GM19240 (cell line): ENCODE data around the gene CUEDC1.
"Not testable (repeated sequence)": the region's sequence is repeated elsewhere in the genome, so short reads cannot be mapped to it uniquely, and the experiment has no call there.

Source experiments
- DNase-seq: peaks from one replicate; pipeline ENCODE4 v3.0.0; 2011; ENCODE audit warnings: low spot score; ENCODE audit not compliant: insufficient read length

Gene CUEDC1

GRCh38 chr17:57985675-57985974, 30.4 kb upstream of the CUEDC1 start:
- DNase-seq: no peak

DNA sequence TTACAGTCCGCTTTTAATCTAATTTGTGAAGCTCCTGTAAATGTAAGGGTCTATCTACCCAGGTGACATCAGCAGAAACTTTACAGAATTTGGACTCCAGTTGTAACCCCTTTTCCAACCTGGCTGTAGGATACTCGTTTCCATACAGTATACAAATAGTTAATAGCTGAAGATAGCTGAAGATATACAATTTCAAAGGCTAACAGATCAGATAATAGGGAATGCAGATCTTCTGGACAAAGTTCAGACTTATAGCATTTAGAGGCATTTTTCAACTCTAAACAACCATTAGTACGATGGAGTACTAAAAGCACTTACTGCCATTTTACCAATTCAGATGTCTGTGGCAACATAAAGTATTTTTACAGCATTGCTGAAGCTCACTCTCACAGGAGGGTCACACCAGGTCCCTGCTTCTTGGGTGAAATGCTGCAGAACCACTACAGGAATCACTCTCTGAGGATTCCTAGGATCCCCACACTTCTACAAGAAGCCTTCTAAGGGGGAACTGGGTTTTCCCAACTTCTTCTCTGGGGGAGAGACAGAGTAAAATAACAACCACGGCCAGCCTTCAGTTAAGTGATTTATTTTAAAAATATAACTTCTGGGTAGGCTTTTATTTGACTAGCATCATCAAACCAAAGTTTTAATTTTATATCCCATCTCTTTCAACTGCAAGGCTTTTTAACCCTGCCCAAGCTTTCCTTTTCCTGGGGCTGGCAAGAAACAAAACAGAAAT, 29.9 kb upstream of the CUEDC1 start:
- no peak for DNase-seq

GRCh38 chr17:57984261-57984890, 29.2 kb upstream of the CUEDC1 start:
- DNase-seq: no peak

- DNase-seq: no peak
Observed at GRCh38 chr17:57983446-57983845, 28.2 kb upstream of the CUEDC1 start.

DNA sequence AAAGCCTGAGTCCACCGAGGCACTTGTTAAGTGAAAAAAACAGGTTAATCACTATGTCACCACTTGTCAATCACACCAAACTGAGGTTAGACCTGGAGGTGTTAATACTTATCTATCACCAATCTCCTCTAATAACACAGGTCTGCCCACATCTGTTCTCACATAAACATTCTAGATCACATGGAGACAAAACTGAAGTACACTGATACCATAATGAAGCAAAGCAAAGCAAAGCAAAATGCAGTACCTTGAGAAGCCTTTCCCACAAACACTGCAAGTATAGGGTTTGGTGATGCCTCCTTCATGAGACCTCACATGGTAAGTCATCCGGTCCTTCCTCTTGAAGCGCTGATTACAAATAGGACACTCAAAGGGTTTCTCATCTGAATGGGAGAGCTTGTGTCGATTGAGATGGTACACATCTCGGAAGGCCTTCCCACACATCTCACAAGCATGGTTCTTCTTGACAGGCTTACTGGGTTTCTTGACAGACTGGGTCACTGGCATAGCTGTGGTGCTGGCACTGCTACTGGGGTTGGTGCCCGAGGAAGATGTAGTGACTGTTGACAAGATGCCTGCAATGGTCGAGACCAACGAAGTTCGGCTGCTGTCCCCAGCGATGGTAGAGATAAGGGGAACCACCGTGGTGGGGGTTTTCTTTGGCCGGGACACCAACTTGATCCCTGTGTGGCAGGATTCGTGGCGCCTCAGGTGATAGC, 27.4 kb upstream of the CUEDC1 start:
- no peak for DNase-seq

GRCh38 chr17:57980522-57980921, 25.3 kb upstream of the CUEDC1 start:
- DNase-seq: no peak

DNA sequence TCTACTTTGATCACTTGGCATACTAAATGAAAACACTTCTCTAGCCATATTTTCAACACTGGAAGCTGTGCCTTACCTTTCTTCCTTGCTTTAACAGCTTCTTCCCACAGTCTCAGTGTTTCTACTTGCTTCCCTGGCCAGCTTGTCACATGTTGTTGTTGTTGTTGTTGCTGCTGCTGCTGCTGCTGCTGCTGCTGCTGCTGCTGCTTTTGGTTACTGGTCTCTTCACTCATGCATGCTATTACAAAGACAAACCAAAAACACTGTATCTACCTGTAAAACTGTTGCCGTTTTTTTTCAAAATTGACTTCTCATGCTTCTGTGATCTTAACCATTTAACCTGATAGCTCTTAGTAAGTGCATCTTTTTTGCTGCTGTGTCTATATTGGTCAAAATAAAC, 23.9 kb upstream of the CUEDC1 start:
- DNase-seq: no peak

GRCh38 chr17:57976594-57976993, 21.4 kb upstream of the CUEDC1 start:
- no peak for DNase-seq

- DNase-seq: no peak
Observed at GRCh38 chr17:57975044-57975443, 19.8 kb upstream of the CUEDC1 start.

DNA sequence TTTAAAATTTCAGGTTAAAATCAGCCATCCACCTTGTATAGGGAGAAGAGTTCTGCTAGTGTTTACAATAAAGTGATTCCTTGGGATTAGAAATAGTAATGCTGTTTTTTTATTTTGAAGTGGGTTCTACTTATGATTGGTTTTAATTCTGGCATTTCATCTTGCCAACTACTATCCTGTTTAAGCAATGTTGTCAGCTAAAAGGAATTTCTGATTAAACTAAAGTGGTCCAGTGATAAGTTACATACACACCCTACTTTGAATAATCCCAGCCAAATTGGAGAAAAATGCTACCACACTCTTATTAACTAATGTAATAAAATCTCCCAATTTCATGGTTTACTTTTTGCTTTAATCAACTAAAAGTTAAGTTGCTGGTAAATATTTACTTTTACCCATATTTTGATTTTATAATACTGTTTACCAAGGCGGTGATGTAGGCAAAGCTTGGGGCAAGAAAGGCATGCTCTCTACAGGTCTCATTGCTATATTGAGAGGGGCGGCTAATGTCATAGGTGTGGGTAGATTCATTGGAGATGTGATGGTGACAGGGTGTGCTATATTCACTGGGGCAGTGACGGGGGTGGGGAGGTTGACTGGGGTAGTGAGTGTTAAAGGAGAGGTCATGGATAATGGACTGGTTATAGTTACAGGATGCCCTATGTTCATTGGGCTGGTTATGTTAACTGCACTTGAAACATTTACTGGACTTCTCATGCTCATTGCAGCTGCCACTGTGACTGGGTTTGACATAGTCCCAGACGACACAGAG, 19.0 kb upstream of the CUEDC1 start:
- DNase-seq: not testable (repeated sequence)

DNA sequence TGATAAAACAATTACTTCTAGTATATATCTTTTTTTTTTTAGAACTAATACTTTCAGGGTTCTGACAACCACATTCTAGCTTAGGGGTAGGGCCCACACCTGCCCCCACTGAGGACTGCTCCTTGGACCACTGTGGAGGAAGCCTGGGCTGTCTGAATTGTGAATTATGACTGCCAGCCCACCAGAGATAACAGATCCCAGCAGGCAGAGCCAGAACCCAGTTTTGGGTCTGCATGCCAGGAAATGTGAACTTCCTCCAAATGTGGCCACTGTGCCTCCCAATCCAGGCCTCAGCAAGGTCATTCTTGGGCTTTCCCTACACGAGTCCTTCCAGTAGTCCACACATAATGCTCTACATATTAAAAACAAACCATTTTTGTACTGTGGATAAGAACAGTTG, 16.9 kb upstream of the CUEDC1 start:
- DNase-seq: no peak

DNA sequence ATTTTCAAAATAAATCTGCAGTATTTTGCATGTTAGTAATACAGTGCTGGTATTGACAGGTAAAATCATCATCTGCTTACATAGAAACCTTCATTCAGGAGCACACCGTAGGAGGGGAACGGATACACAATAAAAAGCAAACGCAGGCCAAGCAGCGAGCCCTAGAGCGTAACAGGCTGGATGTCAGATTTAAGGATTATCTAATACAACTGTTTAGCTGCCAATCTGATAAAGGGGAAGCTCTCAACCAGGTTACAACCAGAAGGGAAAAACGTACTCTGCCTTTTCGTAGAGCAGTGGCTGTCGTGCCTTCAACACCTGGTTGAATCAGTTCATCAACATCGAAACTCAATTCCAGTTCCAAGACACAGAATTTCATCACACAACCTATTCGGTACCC, 16.4 kb upstream of the CUEDC1 start:
- no peak for DNase-seq

DNA sequence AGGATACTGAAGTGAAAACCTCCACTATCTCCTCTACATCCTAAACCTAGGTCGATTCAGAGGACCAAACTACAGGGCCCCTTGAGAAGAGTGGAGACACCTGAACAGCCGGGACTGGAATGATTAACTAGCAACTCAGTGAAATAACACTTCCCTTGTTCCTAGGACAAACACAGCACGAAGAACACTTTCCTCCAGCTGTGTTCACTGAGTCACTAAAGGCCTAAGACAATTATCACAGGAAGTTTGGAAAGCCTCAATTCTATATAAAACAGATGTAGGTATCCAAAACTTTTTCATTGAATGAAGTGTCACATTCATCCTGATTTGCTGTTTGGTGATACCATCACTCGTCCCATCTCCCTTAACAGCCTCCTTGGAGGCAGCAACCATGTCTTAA, 15.5 kb upstream of the CUEDC1 start:
- no peak for DNase-seq

DNA sequence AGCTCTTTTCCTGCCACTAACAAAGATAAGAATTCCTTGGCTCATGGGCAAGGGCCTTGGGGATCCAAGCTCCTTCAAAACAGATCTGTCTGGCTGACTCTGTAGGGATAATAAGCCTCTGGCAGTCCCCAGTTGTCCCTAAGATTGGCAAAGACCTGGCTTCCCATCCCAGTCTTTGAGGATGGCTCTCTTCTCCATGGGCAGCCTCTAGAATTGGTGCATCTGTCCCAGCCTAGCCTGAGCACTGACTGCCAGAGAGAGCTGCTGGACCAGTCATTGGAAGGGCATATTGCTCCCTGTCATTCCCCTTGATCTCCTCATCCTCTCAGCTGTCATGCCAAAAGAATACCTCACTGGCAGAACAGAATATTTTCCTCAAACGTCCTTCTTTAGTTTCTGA, 13.2 kb upstream of the CUEDC1 start:
- DNase-seq: no peak

DNA sequence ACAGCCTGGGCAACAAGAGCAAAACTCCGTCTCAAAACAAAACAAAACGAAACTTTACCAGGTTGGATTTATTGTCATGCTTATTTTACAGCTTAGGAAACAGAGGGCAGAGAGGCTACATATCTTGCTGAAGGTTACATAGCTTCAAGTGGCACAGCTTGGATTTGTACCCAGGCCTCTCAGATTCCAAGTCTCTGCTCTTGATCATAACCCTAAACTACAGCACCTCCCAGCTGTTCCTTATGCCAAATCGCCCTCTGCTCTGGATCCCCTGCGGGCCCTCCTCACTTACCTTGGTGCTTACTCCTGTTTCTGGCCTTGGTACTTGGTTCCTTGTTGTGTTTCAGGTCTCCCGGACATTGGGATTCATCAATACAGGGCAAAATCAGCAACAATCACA, 11.7 kb upstream of the CUEDC1 start:
- no peak for DNase-seq

GRCh38 chr17:57966246-57966645, 11.0 kb upstream of the CUEDC1 start:
- no peak for DNase-seq

DNA sequence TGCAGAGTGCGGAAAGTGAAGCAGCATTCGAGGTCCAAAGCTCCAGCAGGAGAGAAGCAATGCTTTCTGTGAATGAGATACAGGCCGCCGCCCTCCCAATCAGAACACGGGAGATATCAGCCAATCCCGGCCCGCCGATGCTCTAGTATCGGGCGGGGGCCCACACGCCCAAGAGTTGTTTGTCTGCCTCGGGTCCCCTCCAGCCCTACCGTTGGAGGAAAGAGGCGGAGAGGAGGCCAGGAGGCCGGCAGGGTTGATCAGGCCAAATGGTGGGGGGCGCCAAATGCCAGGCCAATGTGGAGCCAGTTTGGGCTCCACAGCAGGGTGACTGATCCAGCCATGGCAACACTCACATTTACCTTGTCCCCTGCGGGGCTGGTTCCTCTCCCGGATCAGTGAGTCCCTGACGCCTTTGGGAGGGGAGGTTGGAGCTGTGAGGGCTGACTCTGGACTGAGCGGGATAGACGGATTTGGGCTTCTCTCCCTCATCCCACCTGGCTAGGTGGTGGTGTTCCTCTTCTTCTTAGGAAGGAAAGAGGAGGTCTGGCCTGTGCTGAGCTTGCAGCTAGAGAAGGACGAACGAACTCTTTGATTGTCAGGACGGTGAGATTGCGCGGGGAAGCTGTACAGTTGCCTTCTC, 10.4 kb upstream of the CUEDC1 start:
- DNase-seq: no peak

DNA sequence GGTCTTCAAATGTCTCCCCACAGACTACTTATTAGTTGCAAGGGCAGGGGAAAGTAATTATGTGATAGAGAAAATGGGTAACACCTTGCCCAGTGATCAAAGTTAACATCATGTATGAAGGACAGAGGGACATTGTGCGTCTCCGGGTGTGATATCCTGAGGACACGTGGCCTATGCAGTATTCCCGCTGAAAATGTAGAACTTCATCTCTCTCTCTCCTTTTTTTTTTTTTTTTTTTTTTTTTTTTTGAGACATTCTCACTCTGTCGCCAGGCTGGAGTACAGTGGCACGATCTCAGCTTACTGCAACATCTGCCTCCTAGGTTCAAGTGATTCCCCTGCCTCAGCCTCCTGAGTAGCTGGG, 7.9 kb upstream of the CUEDC1 start:
- no peak for DNase-seq

DNA sequence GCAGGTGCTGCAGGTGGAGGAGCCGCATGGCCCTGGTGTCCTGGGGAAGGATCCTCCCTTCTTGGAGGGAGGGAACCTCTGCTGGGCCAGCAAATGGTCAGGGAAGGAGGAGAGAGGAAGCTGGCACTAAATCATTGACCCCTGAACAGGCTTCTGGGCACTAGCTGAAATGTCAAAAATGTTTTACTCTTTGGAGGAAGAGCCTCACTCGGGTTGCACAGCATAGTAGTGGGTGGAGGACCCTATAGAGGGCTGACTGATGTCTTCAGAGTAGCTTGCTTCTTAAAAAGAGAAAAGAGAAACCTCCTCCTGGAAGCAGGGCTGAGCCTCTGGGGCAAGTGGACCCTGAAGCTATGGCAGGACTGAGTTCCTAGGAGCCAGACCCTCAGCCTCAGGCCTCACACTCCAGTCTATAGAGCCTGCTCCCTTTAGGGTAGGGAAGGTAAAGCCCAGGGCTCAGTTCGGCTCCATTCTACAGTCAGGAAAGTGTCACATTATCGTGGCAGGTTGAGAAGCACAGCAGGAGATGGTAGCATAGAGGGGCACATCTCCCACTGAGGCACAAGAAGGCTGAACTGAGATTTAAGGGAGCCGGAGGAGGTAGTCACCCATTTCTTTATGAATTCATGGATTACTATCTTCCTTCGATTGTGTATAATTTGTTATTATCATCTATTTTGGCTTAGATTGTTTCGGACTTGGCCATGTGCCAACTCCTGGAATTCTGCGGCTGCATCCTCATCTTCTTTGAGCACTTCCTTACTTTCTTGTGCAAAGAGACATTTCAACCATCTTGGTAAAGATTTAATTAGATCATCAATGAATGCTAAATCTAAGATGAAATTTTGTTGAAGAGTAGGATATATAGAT, 7.3 kb upstream of the CUEDC1 start:
- no peak for DNase-seq

GRCh38 chr17:57959929-57960328, 4.7 kb upstream of the CUEDC1 start:
- DNase-seq: no peak

- DNase-seq: not testable (repeated sequence)
Observed at GRCh38 chr17:57958391-57958790, 3.2 kb upstream of the CUEDC1 start.
